ENCODE measurements around the gene ZNF101.

- no peak for TF ChIP-seq POLR2AphosphoS5 (IDR thresholded peaks at IDR 0.05)
- no peak for TF ChIP-seq CTCF (IDR thresholded peaks at IDR 0.05; ENCODE audit: poor library complexity, severe bottlenecking)
- TF ChIP-seq REST (IDR thresholded peaks at IDR 0.05; ENCODE audit: borderline replicate concordance): no peak
- no peak for TF ChIP-seq RAD21 (conservative IDR thresholded peaks at IDR 0.05)
- no peak for TF ChIP-seq SMC3 (conservative IDR thresholded peaks at IDR 0.05; ENCODE audit: poor library complexity)
Observed at GRCh38 chr19:19670070-19670551, 1.5 kb downstream of the ZNF101 start.
